HG03103 (cell line): ENCODE data around the gene PRDM16.

Experiments used
- ATAC-seq: cut with Tn5 transposase; IDR thresholded peaks from one replicate; pipeline ENCODE4 v1.9.1; 2021; ENCODE audit warnings: low read depth; ENCODE audit not compliant: unreplicated experiment

The PRDM16 gene

GRCh38 chr1:3192825-3193224, 123.8 kb downstream of the PRDM16 start:
- no peak for ATAC-seq

GRCh38 chr1:3193811-3194210, 124.8 kb downstream of the PRDM16 start:
- ATAC-seq: no peak

GRCh38 chr1:3194760-3195479, 125.9 kb downstream of the PRDM16 start:
- no peak for ATAC-seq

GRCh38 chr1:3195480-3195815, 126.4 kb downstream of the PRDM16 start:
- ATAC-seq: no peak

- ATAC-seq: no peak
Measured at GRCh38 chr1:3195966-3196515, 127.0 kb downstream of the PRDM16 start.

GRCh38 chr1:3196577-3197245, 127.7 kb downstream of the PRDM16 start:
- ATAC-seq: no peak

GRCh38 chr1:3197781-3198316, 128.8 kb downstream of the PRDM16 start:
- ATAC-seq: no peak

GRCh38 chr1:3198371-3199271, 129.6 kb downstream of the PRDM16 start:
- ATAC-seq: no peak

- ATAC-seq: no peak
Measured at GRCh38 chr1:3204725-3205124, 135.7 kb downstream of the PRDM16 start.

GRCh38 chr1:3205815-3206214, 136.8 kb downstream of the PRDM16 start:
- no peak for ATAC-seq

GRCh38 chr1:3206696-3207095, 137.7 kb downstream of the PRDM16 start:
- ATAC-seq: no peak

- ATAC-seq: no peak
Measured at GRCh38 chr1:3207217-3207848, 138.3 kb downstream of the PRDM16 start.

- ATAC-seq: no peak
Measured at GRCh38 chr1:3208819-3209200, 139.8 kb downstream of the PRDM16 start.

GRCh38 chr1:3209201-3209600, 140.2 kb downstream of the PRDM16 start:
- no peak for ATAC-seq

- ATAC-seq: no peak
Measured at GRCh38 chr1:3211582-3212375, 142.8 kb downstream of the PRDM16 start.

- ATAC-seq: no peak
Measured at GRCh38 chr1:3212453-3213355, 143.7 kb downstream of the PRDM16 start.

GRCh38 chr1:3213730-3214129, 144.7 kb downstream of the PRDM16 start:
- no peak for ATAC-seq

GRCh38 chr1:3215198-3216014, 146.4 kb downstream of the PRDM16 start:
- no peak for ATAC-seq
